Measurements from ENCODE around the gene CNNM1.

DNA sequence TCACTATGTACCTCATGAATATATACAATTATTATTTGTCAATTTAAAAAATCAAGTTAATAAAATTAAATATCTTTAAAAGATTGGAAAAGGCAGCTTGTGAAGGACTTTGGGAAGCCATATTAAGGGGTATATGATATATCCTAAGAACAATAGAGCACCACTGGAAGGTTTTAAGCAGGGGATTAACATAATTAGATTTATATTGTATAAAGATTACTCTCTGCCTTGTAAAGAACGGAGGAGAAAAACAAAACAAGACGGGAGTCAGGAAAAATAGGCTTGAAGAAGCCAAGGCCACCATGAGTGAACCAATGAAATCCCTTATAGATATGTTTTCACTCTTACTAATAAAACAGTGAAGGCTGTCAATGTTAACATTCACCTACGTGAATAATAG is 11.1 kb upstream of the CNNM1 start:
- TF ChIP-seq POLR2A (IDR thresholded peaks at IDR 0.05): no peak
- TF ChIP-seq, protein P1, sequence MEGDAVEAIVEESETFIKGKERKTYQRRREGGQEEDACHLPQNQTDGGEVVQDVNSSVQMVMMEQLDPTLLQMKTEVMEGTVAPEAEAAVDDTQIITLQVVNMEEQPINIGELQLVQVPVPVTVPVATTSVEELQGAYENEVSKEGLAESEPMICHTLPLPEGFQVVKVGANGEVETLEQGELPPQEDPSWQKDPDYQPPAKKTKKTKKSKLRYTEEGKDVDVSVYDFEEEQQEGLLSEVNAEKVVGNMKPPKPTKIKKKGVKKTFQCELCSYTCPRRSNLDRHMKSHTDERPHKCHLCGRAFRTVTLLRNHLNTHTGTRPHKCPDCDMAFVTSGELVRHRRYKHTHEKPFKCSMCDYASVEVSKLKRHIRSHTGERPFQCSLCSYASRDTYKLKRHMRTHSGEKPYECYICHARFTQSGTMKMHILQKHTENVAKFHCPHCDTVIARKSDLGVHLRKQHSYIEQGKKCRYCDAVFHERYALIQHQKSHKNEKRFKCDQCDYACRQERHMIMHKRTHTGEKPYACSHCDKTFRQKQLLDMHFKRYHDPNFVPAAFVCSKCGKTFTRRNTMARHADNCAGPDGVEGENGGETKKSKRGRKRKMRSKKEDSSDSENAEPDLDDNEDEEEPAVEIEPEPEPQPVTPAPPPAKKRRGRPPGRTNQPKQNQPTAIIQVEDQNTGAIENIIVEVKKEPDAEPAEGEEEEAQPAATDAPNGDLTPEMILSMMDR (IDR thresholded peaks at IDR 0.05): no peak

Data from lower leg skin (tissue), 3 donors.